Left lung (tissue), 14 donors: ENCODE results near the gene ZNF841. TPM values are rescaled to one million over a fixed set of nuclear protein-coding genes. Genes with fewer than 3 reads are reported as not detected.

Experiments
- ATAC-seq: fragments of 200-7000 bp; cut with Tn5 transposase; one replicate; pipeline ENCODE4 v1.9.1; 2020; ENCODE audit warnings: moderate library complexity
- DNase-seq, 4 donors: peaks; one replicate each; pipeline ENCODE4 v3.0.0-alpha.2; 2013 to 2020
- H3K27ac ChIP-seq, 2 donors: fragments of 200-600 bp; sonication (generic) in 1 of 2; one replicate each; pipeline versions ENCODE4 v1.5.0 to v1.8.0; 2020 to 2021
- H3K27me3 ChIP-seq, 2 donors: fragments of 200-600 bp; sonication (generic) in 1 of 2; one replicate each; pipeline versions ENCODE4 v1.5.0 to v1.8.0; 2020 to 2021
- H3K36me3 ChIP-seq, 2 donors: fragments of 200-600 bp; sonication (generic) in 1 of 2; one replicate each; pipeline versions ENCODE4 v1.5.0 to v1.8.0; 2020 to 2021
- H3K4me1 ChIP-seq, 2 donors: fragments of 200-600 bp; one replicate each; pipeline ENCODE4 v1.8.0; 2021
- H3K4me3 ChIP-seq, 2 donors: fragments of 200-600 bp; sonication (generic) in 1 of 2; one replicate each; pipeline versions ENCODE4 v1.5.0 to v1.8.0; 2020 to 2021; ENCODE audit warnings: mild to moderate bottlenecking in 1 of 2
- H3K9me3 ChIP-seq, 2 donors: fragments of 200-600 bp; sonication (generic) in 1 of 2; one replicate each; pipeline versions ENCODE4 v1.5.0 to v1.8.0; 2020 to 2021
- CTCF ChIP-seq, 2 donors: fragments of 200-600 bp; sonication (generic) in 1 of 2; IDR thresholded peaks; one replicate each; pipeline versions ENCODE4 v1.5.0 to v1.8.0; 2021; ENCODE audit warnings: antibody characterized with exemption in 2 of 2
- intact Hi-C, 2 donors: fragments of 100-400 bp; cut with DNase I; formaldehyde crosslinking; loops; one replicate each; pipeline versions ENCODE4 v1.11.2 to v1.14.2; 2022
- long read RNA-seq, 12 donors: library from polyadenylated mRNA in 2 of 12; unstranded in 2 of 12; transcript quantifications; one replicate each; pipeline ENCODE4 v2.0.0 and lab custom pipeline, GENCODE V29; 2019 to 2026
- polyA plus RNA-seq, 6 donors: library from polyadenylated mRNA; unstranded; fragments of 120-200 nt; gene quantifications; one replicate each; pipeline ENCODE4 v1.2.1, GENCODE V29; 2013; ENCODE audit not compliant: insufficient read length in 6 of 6
- total RNA-seq, 2 donors: library from RNA; stranded (reverse); fragmentation: NEBNext Ultra II Directional; extraction: Animal tissue kit (Norgen Biotek cat#: 25700); gene quantifications; one replicate each; pipeline ENCODE4 v1.2.1, GENCODE V29; 2021
- donor health status: DM: no; HTN: yes; CAD: no.
- donor health status: DM: no; HTN: no; CAD: no.

The ZNF841 gene
- 10 to 100 TPM; 21.0 to 22.2 TPM for total RNA-seq
- 10 to 100 TPM; 25.8 to 35.4 (median 33.5) TPM for polyA plus RNA-seq
- long read RNA-seq, donor 1, partial matches to known transcripts: 0 of 8 reads
- long read RNA-seq, donor 1, other reads (novel, unspliced or antisense): 5 of 8 reads
- long read RNA-seq, donor 2, partial matches to known transcripts: 0 of 3 reads
- long read RNA-seq, donor 2, other reads (novel, unspliced or antisense): 0 of 3 reads
- long read RNA-seq, donor 3: 0 reads
- long read RNA-seq, donor 4, partial matches to known transcripts: 1 of 3 reads
- long read RNA-seq, donor 4, other reads (novel, unspliced or antisense): 2 of 3 reads
- long read RNA-seq, donor 5, partial matches to known transcripts: 0 of 1 reads
- long read RNA-seq, donor 5, other reads (novel, unspliced or antisense): 0 of 1 reads
- long read RNA-seq, donor 6, partial matches to known transcripts: 0 of 2 reads
- long read RNA-seq, donor 6, other reads (novel, unspliced or antisense): 0 of 2 reads
- long read RNA-seq, donor 7, partial matches to known transcripts: 0 of 2 reads
- long read RNA-seq, donor 7, other reads (novel, unspliced or antisense): 0 of 2 reads
- long read RNA-seq, donor 8, partial matches to known transcripts: 0 of 3 reads
- long read RNA-seq, donor 8, other reads (novel, unspliced or antisense): 0 of 3 reads
- long read RNA-seq, donor 9: 0 reads
- long read RNA-seq, donor 10, partial matches to known transcripts: 0 of 2 reads
- long read RNA-seq, donor 10, other reads (novel, unspliced or antisense): 2 of 2 reads
- long read RNA-seq, donor 11: 0 reads
- long read RNA-seq, donor 12, partial matches to known transcripts: 0 of 1 reads
- long read RNA-seq, donor 12, other reads (novel, unspliced or antisense): 0 of 1 reads

GRCh38 chr19:52095172-52096014 lies at the start of gene ZNF841:
TSS of gene ZNF841 (minus strand) at chr19:52095765. CDS start at chr19:52084801, 10,964 bp downstream.
- H3K9me3 ChIP-seq: peaks cover 0 to 64% of the 10 kb centered on the region in 2 donors
- H3K27me3 ChIP-seq: no peaks in the 10 kb centered on the region
- DNase-seq (peak; percentile 81 to 97 (median 92)), ATAC-seq (peak; percentile 100)
- peaks cover 0 to 34% of the 10 kb centered on the region in 2 donors for H3K36me3 ChIP-seq
- H3K4me3 ChIP-seq: peak within 1 kb of the TSS; percentile 82 to 86
- no peak for TF ChIP-seq CTCF (IDR thresholded peaks at IDR 0.05)
- intact Hi-C loops: no loop called here
- H3K27ac ChIP-seq: peak within 1 kb of the TSS; percentile 65 to 81
- H3K4me1 ChIP-seq: peaks cover 13 to 21% of the 10 kb centered on the region in 2 donors

- Histone ChIP-seq H3K4me3 (no peak overlapping the region), H3K36me3 (no peaks in the 10 kb centered on the region), H3K27ac (no peak overlapping the region), H3K9me3 (peaks cover under 1 to 36% of the 10 kb centered on the region in 2 donors), H3K27me3 (no peaks in the 10 kb centered on the region), H3K4me1 (peaks cover 3 to 24% of the 10 kb centered on the region in 2 donors)
- DNase-seq (no peak), ATAC-seq (no peak)
- no peak for TF ChIP-seq CTCF (IDR thresholded peaks at IDR 0.05)
- intact Hi-C loops: no loop called here
Observed at GRCh38 chr19:52142001-52142595, 46.5 kb upstream of the ZNF841 start.

- no peaks in the 10 kb centered on the region for H3K36me3 ChIP-seq
- no peak overlapping the region for H3K27ac ChIP-seq
- peaks cover 0 to 30% of the 10 kb centered on the region in 2 donors for H3K9me3 ChIP-seq
- TF ChIP-seq CTCF (IDR thresholded peaks at IDR 0.05): no peak
- H3K4me3 ChIP-seq: no peak overlapping the region
- H3K4me1 ChIP-seq: peaks cover 3 to 24% of the 10 kb centered on the region in 2 donors
- ATAC-seq (no peak), DNase-seq (no peak)
- intact Hi-C loops: no loop called here
- H3K27me3 ChIP-seq: no peaks in the 10 kb centered on the region
Observed at GRCh38 chr19:52141203-52141602, 45.6 kb upstream of the ZNF841 start.

- intact Hi-C loops: no loop called here
- Histone ChIP-seq H3K9me3 (peaks cover 0 to 33% of the 10 kb centered on the region in 2 donors), H3K36me3 (no peaks in the 10 kb centered on the region), H3K4me3 (peak overlapping the region in 1 of 2 donors; percentile 94), H3K4me1 (peaks cover 3 to 24% of the 10 kb centered on the region in 2 donors), H3K27ac (peak overlapping the region; percentile 62 to 96), H3K27me3 (no peaks in the 10 kb centered on the region)
- DNase-seq (peak in 1 of 4 donors; percentile 99), ATAC-seq (peak; percentile 100)
- TF ChIP-seq CTCF (IDR thresholded peaks at IDR 0.05): no peak
Observed at GRCh38 chr19:52140032-52140710, 44.6 kb upstream of the ZNF841 start.
